ENCODE results near the gene PSMD2.

PSMD2 gene

DNA sequence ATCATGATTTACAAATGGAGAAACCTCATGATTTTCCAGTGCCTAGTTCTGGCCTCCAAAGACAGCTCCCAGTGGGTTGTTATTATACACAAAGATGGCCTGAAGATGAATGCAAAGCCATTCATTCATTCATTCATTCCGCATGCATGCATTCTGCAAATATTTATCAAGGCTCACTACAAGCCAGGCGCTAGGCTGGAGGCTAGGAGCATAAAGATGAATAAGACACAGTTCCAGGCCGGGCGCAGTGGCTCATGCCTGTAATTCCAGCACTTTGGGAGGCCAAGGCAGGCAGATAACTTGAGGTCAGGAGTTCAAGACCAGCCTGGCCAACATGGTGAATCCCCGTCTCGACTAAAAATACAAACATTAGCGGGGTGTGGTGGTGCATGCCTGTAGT lies 2.4 kb upstream of the PSMD2 start:
- Histone ChIP-seq H3K27me3 (peaks cover 14% of the 10 kb centered on the region), H3K27ac (no peak overlapping the region), H3K4me1 (ENCODE audit: control insufficient read depth in 1 of 2, insufficient read depth in 1 of 2, low read depth in 1 of 2, low read length in 1 of 2) (peaks cover 18% of the 10 kb centered on the region in 2 experiments), H3K9me3 (no peaks in the 10 kb centered on the region), H3K4me3 (ENCODE audit: low read depth in 1 of 2, low read length in 1 of 2) (no peak overlapping the region), H3K36me3 (peaks cover 12% of the 10 kb centered on the region)
- TF ChIP-seq, protein P1, sequence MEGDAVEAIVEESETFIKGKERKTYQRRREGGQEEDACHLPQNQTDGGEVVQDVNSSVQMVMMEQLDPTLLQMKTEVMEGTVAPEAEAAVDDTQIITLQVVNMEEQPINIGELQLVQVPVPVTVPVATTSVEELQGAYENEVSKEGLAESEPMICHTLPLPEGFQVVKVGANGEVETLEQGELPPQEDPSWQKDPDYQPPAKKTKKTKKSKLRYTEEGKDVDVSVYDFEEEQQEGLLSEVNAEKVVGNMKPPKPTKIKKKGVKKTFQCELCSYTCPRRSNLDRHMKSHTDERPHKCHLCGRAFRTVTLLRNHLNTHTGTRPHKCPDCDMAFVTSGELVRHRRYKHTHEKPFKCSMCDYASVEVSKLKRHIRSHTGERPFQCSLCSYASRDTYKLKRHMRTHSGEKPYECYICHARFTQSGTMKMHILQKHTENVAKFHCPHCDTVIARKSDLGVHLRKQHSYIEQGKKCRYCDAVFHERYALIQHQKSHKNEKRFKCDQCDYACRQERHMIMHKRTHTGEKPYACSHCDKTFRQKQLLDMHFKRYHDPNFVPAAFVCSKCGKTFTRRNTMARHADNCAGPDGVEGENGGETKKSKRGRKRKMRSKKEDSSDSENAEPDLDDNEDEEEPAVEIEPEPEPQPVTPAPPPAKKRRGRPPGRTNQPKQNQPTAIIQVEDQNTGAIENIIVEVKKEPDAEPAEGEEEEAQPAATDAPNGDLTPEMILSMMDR (IDR thresholded peaks at IDR 0.05) = no peak

DNA sequence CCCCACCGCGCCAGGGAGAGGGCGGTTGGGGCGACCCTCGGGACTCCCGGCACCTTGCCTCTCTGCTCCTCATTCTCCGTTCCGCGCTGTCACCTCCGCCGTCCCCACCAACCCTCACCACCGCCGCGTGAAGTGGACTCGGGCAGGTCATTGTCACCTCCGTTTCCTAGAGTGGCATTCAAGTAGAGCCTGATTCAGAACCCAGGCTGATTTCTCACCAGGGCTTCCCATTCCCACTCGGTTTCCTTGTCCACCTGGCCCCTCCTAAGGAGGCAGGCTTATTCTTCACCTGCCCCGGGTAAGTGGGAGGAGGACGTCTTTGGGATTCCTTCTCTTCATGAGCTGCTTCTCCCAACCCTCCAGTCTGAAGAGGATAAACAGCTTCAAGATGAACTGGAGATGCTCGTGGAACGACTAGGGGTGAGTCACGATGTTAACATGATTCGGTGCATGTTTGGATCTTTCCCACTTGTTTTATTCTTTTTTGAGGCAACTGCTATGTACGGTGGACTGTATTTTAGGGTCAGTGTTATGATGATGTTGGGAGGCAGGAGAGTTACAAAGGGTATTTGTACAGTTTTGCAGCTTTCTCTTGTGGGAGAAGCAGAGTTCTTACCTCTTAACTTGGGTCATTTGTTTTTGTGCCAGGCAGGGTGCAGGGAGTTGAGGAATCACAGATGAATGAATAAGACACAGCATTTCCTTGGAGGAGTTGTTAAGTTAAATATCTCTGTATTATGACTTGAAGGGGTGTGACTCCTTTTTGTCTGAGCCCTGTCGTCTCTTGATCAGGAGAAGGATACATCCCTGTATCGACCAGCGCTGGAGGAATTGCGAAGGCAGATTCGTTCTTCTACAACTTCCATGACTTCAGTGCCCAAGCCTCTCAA lies 692 bp downstream of the PSMD2 start:
- TF ChIP-seq, protein P1 (IDR thresholded peaks at IDR 0.05) = no peak
- H3K4me3 ChIP-seq (ENCODE audit: low read depth in 1 of 2, low read length in 1 of 2) = peak overlapping the region; percentile 85 to 94
- peaks cover 43% of the 10 kb centered on the region for H3K36me3 ChIP-seq
- no peaks in the 10 kb centered on the region for H3K9me3 ChIP-seq
- H3K27ac ChIP-seq = peak overlapping the region; percentile 84
- peaks cover 18% of the 10 kb centered on the region in 2 experiments for H3K4me1 ChIP-seq (ENCODE audit: control insufficient read depth in 1 of 2, insufficient read depth in 1 of 2, low read depth in 1 of 2, low read length in 1 of 2)
- H3K27me3 ChIP-seq = peaks cover 12% of the 10 kb centered on the region

DNA sequence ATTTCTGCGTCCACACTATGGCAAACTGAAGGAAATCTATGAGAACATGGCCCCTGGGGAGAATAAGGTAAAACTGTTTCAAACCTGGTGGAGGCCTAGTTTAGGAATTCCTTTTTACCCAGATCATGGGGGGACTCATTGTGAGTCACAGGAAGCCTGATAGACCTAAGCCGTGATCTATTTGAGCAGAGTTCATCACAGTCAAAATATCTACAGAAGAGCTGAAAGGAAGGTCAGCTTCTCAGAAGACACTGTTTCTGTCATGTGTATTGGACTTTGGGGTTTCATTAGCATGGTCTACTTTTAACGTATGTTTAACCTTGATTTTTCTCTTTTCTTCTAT lies 1.3 kb downstream of the PSMD2 start:
- H3K4me3 ChIP-seq (ENCODE audit: low read depth in 1 of 2, low read length in 1 of 2) = no peak overlapping the region
- H3K27me3 ChIP-seq = peaks cover 6% of the 10 kb centered on the region
- no peak overlapping the region for H3K27ac ChIP-seq
- H3K36me3 ChIP-seq = peaks cover 49% of the 10 kb centered on the region
- H3K4me1 ChIP-seq (ENCODE audit: control insufficient read depth in 1 of 2, insufficient read depth in 1 of 2, low read depth in 1 of 2, low read length in 1 of 2) = peaks cover 18% of the 10 kb centered on the region in 2 experiments
- H3K9me3 ChIP-seq = no peaks in the 10 kb centered on the region
- TF ChIP-seq, protein P1 (IDR thresholded peaks at IDR 0.05) = no peak

DNA sequence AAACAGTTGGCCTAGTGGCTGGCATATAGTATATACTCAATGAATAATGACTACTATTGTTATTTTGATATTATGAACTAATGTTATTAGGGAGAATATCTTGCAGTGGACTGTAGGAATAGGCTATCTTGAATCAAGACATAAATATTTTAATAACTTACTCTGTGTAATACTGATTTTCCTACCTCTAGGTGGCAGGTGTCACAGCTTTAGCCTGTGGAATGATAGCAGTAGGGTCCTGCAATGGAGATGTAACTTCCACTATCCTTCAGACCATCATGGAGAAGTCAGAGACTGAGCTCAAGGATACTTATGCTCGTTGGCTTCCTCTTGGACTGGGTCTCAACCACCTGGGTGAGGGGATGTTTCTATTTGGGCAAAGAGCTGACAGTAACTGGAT lies 6.5 kb downstream of the PSMD2 start:
- H3K4me3 ChIP-seq (ENCODE audit: low read depth in 1 of 2, low read length in 1 of 2) = no peak overlapping the region
- TF ChIP-seq, protein P1 (IDR thresholded peaks at IDR 0.05) = no peak

DNA sequence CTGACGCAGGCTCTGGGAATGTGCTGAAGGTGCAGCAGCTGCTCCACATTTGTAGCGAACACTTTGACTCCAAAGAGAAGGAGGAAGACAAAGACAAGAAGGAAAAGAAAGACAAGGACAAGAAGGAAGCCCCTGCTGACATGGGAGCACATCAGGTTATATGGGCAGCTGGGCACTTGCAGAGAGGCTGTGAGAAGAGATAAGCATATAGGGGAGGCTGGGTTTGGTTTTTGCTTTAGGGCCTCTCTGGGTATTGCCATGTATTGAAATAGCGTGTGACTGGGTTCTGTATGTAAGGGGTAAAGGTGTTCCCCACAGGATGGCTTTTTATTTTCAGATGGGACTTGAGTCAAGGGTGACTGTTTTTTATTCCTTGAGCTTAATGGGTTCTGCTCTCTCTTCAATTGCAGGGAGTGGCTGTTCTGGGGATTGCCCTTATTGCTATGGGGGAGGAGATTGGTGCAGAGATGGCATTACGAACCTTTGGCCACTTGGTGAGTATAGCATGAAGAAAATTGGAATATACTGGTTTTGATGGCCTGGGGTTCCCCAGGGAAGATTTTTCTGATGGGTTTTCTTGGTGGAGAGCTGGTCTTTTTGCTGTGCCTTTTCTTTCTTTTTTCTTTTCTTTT lies 7.4 kb downstream of the PSMD2 start:
- Histone ChIP-seq H3K27me3 (no peaks in the 10 kb centered on the region), H3K9me3 (no peaks in the 10 kb centered on the region), H3K4me1 (ENCODE audit: control insufficient read depth in 1 of 2, insufficient read depth in 1 of 2, low read depth in 1 of 2, low read length in 1 of 2) (no peaks in the 10 kb centered on the region), H3K4me3 (ENCODE audit: low read depth in 1 of 2, low read length in 1 of 2) (no peak overlapping the region), H3K27ac (no peak overlapping the region), H3K36me3 (peaks cover 84% of the 10 kb centered on the region)
- TF ChIP-seq, protein P1 (IDR thresholded peaks at IDR 0.05) = no peak

More for the DNA sequence above, 6.5 kb downstream of the PSMD2 start:
- Histone ChIP-seq H3K27me3 (no peaks in the 10 kb centered on the region), H3K9me3 (no peaks in the 10 kb centered on the region), H3K27ac (no peak overlapping the region), H3K36me3 (peaks cover 90% of the 10 kb centered on the region), H3K4me1 (ENCODE audit: control insufficient read depth in 1 of 2, insufficient read depth in 1 of 2, low read depth in 1 of 2, low read length in 1 of 2) (no peaks in the 10 kb centered on the region)

Data from neutrophil (primary cell).